Thyroid gland (tissue), 4 donors: ENCODE data around the gene GRIA4.

Experiments
- CTCF ChIP-seq, 6 experiments: fragments of 200-600 bp in 3 of 6; fragments of 450-650 bp in 3 of 6; sonication (generic) in 3 of 6; IDR thresholded peaks; one replicate each; pipeline ENCODE4 v1.5.1; 2016 to 2019; ENCODE audit warnings: antibody characterized with exemption in 6 of 6, mild to moderate bottlenecking in 2 of 6, inconsistent platforms in 1 of 6, moderate library complexity in 1 of 6
- POLR2A ChIP-seq, 2 donors: fragments of 450-650 bp; IDR thresholded peaks; one replicate each; pipeline ENCODE4 v1.6.1; 2017; ENCODE audit warnings: antibody characterized with exemption in 2 of 2, mild to moderate bottlenecking in 2 of 2, moderate library complexity in 1 of 2

GRCh38 chr11:105592035-105592434 is 17.8 kb upstream of the GRIA4 start:
- TF ChIP-seq CTCF (IDR thresholded peaks at IDR 0.05) = no peak
- TF ChIP-seq POLR2A (IDR thresholded peaks at IDR 0.05) = no peak
